GM10847 (cell line): ENCODE results near the gene SPRYD4.

Source experiments
- POLR2A ChIP-seq: IDR thresholded peaks from 2 replicates; pipeline ENCODE4 v1.6.1; 2011; ENCODE audit not compliant: insufficient read length; ENCODE audit errors: extremely low read depth

Gene SPRYD4

GRCh38 chr12:56510786-56511185, 42.4 kb downstream of the SPRYD4 start:
- TF ChIP-seq POLR2A: no peak

- TF ChIP-seq POLR2A: no peak
Measured at GRCh38 chr12:56517854-56518253, 49.5 kb downstream of the SPRYD4 start.

GRCh38 chr12:56518570-56518969, 50.2 kb downstream of the SPRYD4 start:
- TF ChIP-seq POLR2A: no peak

- TF ChIP-seq POLR2A: no peak
Measured at GRCh38 chr12:56520048-56520447, 51.7 kb downstream of the SPRYD4 start.

- TF ChIP-seq POLR2A: no peak
Measured at GRCh38 chr12:56520506-56520905, 52.1 kb downstream of the SPRYD4 start.

GRCh38 chr12:56521209-56521589, 52.8 kb downstream of the SPRYD4 start:
- no peak for TF ChIP-seq POLR2A

GRCh38 chr12:56521590-56522371, 53.4 kb downstream of the SPRYD4 start, which contains the start of gene RBMS2:
Gene RBMS2, plus strand, starts transcription at chr12:56521820. Its CDS starts 204 bp downstream, at chr12:56522024.
- no peak for TF ChIP-seq POLR2A

GRCh38 chr12:56522411-56523193, 54.2 kb downstream of the SPRYD4 start:
- no peak for TF ChIP-seq POLR2A

GRCh38 chr12:56528846-56529245, 60.5 kb downstream of the SPRYD4 start:
- no peak for TF ChIP-seq POLR2A
